Vagina (tissue), 2 donors: Measurements from ENCODE around the gene DDX49. TPM values are rescaled to one million over a fixed set of nuclear protein-coding genes. Genes with fewer than 3 reads are reported as not detected.

ENCODE experiments used
- DNase-seq, 2 donors: peaks; one replicate each; pipeline ENCODE4 v3.0.0-alpha.2; 2017; ENCODE audit errors: extremely low spot score in 2 of 2
- H3K27ac ChIP-seq: fragments of 200-600 bp; sonication (generic); one replicate; pipeline ENCODE4 v1.5.1; 2019
- H3K27me3 ChIP-seq: fragments of 200-600 bp; sonication (generic); one replicate; pipeline ENCODE4 v1.5.1; 2019
- H3K36me3 ChIP-seq, 2 donors: fragments of 200-600 bp; sonication (generic); one replicate each; pipeline ENCODE4 v1.5.1; 2017 to 2019
- H3K4me1 ChIP-seq: fragments of 200-600 bp; sonication (generic); one replicate; pipeline ENCODE4 v1.5.1; 2019
- H3K4me3 ChIP-seq, 2 donors: fragments of 200-600 bp; sonication (generic); 1 replicate in 1 of 2; 2 replicates in 1 of 2; pipeline ENCODE4 v1.5.1; 2016 to 2019
- H3K9me3 ChIP-seq: fragments of 200-600 bp; sonication (generic); one replicate; pipeline ENCODE4 v1.5.1; 2019
- CTCF ChIP-seq, 3 experiments: fragments of 450-650 bp in 2 of 3; fragments of 200-600 bp in 1 of 3; sonication (generic) in 1 of 3; IDR thresholded peaks; one replicate each; pipeline ENCODE4 v1.5.1; 2017 to 2019; ENCODE audit warnings: antibody characterized with exemption in 3 of 3, mild to moderate bottlenecking in 2 of 3, moderate library complexity in 2 of 3
- POLR2A ChIP-seq, 2 donors: fragments of 450-650 bp; IDR thresholded peaks; one replicate each; pipeline ENCODE4 v1.6.1; 2017; ENCODE audit warnings: antibody characterized with exemption in 2 of 2, mild to moderate bottlenecking in 2 of 2, moderate library complexity in 2 of 2
- POLR2AphosphoS5 ChIP-seq, 2 donors: sonication (generic); formaldehyde crosslinking; IDR thresholded peaks; one replicate each; pipeline ENCODE4 v1.9.0; 2017; ENCODE audit warnings: antibody characterized with exemption in 2 of 2, mild to moderate bottlenecking in 2 of 2, low read depth in 1 of 2; ENCODE audit not compliant: insufficient read depth in 1 of 2
- intact Hi-C: fragments of 100-400 bp; cut with DNase I; formaldehyde crosslinking; loops from one replicate; pipeline ENCODE4 v1.15.1; 2023
- total RNA-seq: library from RNA; depleted of rRNA; stranded (reverse); fragments of >200 nt; gene quantifications from one replicate; pipeline ENCODE4 v1.2.3, GENCODE V29; 2016

Gene DDX49
- total RNA-seq, 1 donor from 2014 or later: 36.3 TPM

DNA sequence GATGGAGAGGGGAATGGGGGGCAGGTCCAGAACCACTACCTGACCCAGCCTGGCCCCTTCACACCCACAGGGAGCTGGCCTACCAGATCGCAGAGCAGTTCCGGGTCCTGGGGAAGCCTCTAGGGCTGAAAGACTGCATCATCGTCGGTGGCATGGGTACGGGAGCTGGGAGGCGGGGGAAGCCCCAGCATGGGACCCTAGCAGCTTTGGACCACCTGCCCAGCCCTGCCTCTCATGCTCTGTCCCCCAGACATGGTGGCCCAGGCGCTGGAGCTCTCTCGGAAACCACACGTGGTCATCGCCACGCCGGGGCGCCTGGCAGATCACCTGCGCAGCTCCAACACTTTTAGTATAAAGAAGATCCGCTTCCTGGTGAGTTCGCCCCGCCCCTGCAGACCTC, 2.1 kb downstream of the DDX49 start:
- DNase-seq: no peak
- Histone ChIP-seq H3K4me3 (no peak overlapping the region), H3K9me3 (no peaks in the 10 kb centered on the region), H3K27me3 (no peaks in the 10 kb centered on the region), H3K36me3 (peaks cover 0 to 55% of the 10 kb centered on the region in 2 donors), H3K4me1 (peaks cover 41% of the 10 kb centered on the region), H3K27ac (no peak overlapping the region)
- intact Hi-C loops: no loop called here
- TF ChIP-seq CTCF (IDR thresholded peaks at IDR 0.05) (no peak), POLR2AphosphoS5 (IDR thresholded peaks at IDR 0.05; ENCODE audit: insufficient read depth in 1 of 2, low read depth in 1 of 2) (no peak), POLR2A (IDR thresholded peaks at IDR 0.05) (no peak)

GRCh38 chr19:18922228-18922985, 2.9 kb downstream of the DDX49 start:
- Histone ChIP-seq H3K9me3 (no peaks in the 10 kb centered on the region), H3K4me1 (peaks cover 33% of the 10 kb centered on the region), H3K27ac (no peak overlapping the region), H3K36me3 (peaks cover 0 to 61% of the 10 kb centered on the region in 2 donors), H3K4me3 (no peak overlapping the region), H3K27me3 (no peaks in the 10 kb centered on the region)
- TF ChIP-seq POLR2AphosphoS5 (IDR thresholded peaks at IDR 0.05; ENCODE audit: insufficient read depth in 1 of 2, low read depth in 1 of 2) (no peak), POLR2A (IDR thresholded peaks at IDR 0.05) (no peak), CTCF (IDR thresholded peaks at IDR 0.05) (no peak)
- no peak for DNase-seq
- intact Hi-C loops: no loop called here

DNA sequence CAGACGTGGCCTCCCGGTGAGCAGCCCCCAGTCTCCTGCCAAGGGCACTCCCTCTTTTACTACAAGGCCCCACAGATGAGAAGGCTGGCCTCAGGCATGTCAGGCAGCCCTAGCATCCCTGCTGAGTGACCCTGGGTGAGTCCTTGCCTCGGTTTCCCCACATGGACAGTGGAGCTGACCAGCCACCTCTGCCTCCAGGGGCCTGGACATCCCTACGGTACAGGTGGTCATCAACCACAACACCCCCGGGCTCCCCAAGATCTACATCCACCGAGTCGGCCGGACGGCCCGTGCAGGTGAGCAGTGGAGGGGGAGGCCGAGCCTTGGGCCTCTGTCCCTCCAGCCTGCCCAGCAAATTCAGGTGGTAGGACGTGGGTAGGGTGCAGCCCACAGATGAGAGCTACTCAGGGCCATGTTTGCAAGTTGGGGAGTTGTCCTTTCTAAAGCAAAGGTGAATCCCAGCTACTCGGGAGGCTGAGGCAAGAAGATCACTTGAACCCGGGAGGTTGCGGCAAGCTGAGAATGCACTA, 5.2 kb downstream of the DDX49 start:
- Histone ChIP-seq H3K27ac (no peak overlapping the region), H3K36me3 (peaks cover 0 to 80% of the 10 kb centered on the region in 2 donors), H3K9me3 (no peaks in the 10 kb centered on the region), H3K4me1 (peaks cover 20% of the 10 kb centered on the region), H3K27me3 (no peaks in the 10 kb centered on the region), H3K4me3 (no peak overlapping the region)
- no peak for DNase-seq
- intact Hi-C loops: no loop called here
- TF ChIP-seq POLR2A (IDR thresholded peaks at IDR 0.05) (no peak), CTCF (IDR thresholded peaks at IDR 0.05) (no peak), POLR2AphosphoS5 (IDR thresholded peaks at IDR 0.05; ENCODE audit: insufficient read depth in 1 of 2, low read depth in 1 of 2) (no peak)

GRCh38 chr19:18928018-18928805, 8.7 kb downstream of the DDX49 start:
- no peak for TF ChIP-seq CTCF (IDR thresholded peaks at IDR 0.05)
- no peak for TF ChIP-seq POLR2AphosphoS5 (IDR thresholded peaks at IDR 0.05; ENCODE audit: insufficient read depth in 1 of 2, low read depth in 1 of 2)
- TF ChIP-seq POLR2A (IDR thresholded peaks at IDR 0.05): no peak
- intact Hi-C loops: no loop called here
- Histone ChIP-seq H3K4me3 (no peak overlapping the region), H3K27me3 (no peaks in the 10 kb centered on the region), H3K36me3 (peaks cover 0 to 59% of the 10 kb centered on the region in 2 donors), H3K4me1 (no peaks in the 10 kb centered on the region), H3K9me3 (no peaks in the 10 kb centered on the region), H3K27ac (no peak overlapping the region)
- DNase-seq: no peak
